GM23338 (cell line): ENCODE measurements around the gene KLLN. TPM values are rescaled to one million over a fixed set of nuclear protein-coding genes. Genes with fewer than 3 reads are reported as not detected.

Experiments
- ATAC-seq: fragments of 200-7000 bp; cut with Tn5 transposase; 3 replicates; pipeline ENCODE4 v1.9.1; 2020
- DNase-seq: peaks from one replicate; pipeline ENCODE4 v3.0.0-alpha.2; 2015; ENCODE audit warnings: low spot score
- H2AFZ ChIP-seq: fragments of 200-600 bp; sonication (generic); 2 replicates; pipeline ENCODE4 v1.8.0; 2016; ENCODE audit warnings: antibody characterized with exemption, mild to moderate bottlenecking, moderate library complexity
- H3F3A ChIP-seq: fragments of 200-600 bp; sonication (generic); replicated peaks from 2 replicates; pipeline ENCODE4 v1.8.0; 2017; ENCODE audit warnings: antibody characterized with exemption, mixed run types, low read depth
- H3K27ac ChIP-seq: fragments of 200-600 bp; sonication (generic); 2 replicates; pipeline ENCODE4 v1.6.1; 2016; ENCODE audit warnings: low read depth
- H3K27me3 ChIP-seq: fragments of 200-600 bp; sonication (generic); 2 replicates; pipeline ENCODE4 v1.8.0; 2016; ENCODE audit warnings: mild to moderate bottlenecking, mixed run types, moderate library complexity; ENCODE audit not compliant: insufficient read depth
- H3K36me3 ChIP-seq: fragments of 200-600 bp; sonication (generic); 2 replicates; pipeline ENCODE4 v1.8.0; 2016; ENCODE audit warnings: mild to moderate bottlenecking; ENCODE audit not compliant: insufficient read depth
- H3K4me1 ChIP-seq: fragments of 200-600 bp; sonication (generic); 2 replicates; pipeline ENCODE4 v1.8.0; 2016; ENCODE audit warnings: mild to moderate bottlenecking, moderate library complexity; ENCODE audit not compliant: insufficient read depth
- H3K4me2 ChIP-seq: fragments of 200-600 bp; sonication (generic); 2 replicates; pipeline ENCODE4 v1.7.1; 2017; ENCODE audit warnings: mixed run types
- H3K4me3 ChIP-seq: fragments of 200-600 bp; sonication (generic); 2 replicates; pipeline ENCODE4 v1.6.1; 2016; ENCODE audit warnings: mixed run types
- H3K79me2 ChIP-seq: fragments of 200-600 bp; sonication (generic); replicated peaks from 2 replicates; pipeline ENCODE4 v1.8.0; 2017; ENCODE audit warnings: mild to moderate bottlenecking; ENCODE audit not compliant: insufficient read depth
- H3K9me2 ChIP-seq: fragments of 200-600 bp; sonication (generic); 2 replicates; pipeline ENCODE4 v1.8.0; 2017; ENCODE audit not compliant: insufficient read depth
- H4K20me1 ChIP-seq: fragments of 200-600 bp; sonication (generic); replicated peaks from 2 replicates; pipeline ENCODE4 v1.8.0; 2017; ENCODE audit warnings: mild to moderate bottlenecking; ENCODE audit not compliant: insufficient read depth
- H3K27ac Mint-ChIP-seq: 2 replicates; pipeline ENCODE4 v1.8.0; 2020; ENCODE audit warnings: inconsistent platforms, mild to moderate bottlenecking, moderate library complexity, mixed read lengths
- H3K27me3 Mint-ChIP-seq: 3 replicates; pipeline ENCODE4 v1.8.0; 2022; ENCODE audit warnings: low read depth, mild to moderate bottlenecking, moderate library complexity, mixed read lengths, inconsistent platforms; ENCODE audit not compliant: insufficient read depth, poor library complexity
- H3K36me3 Mint-ChIP-seq: 3 replicates; pipeline ENCODE4 v1.8.0; 2021; ENCODE audit warnings: low read depth, mild to moderate bottlenecking, inconsistent platforms, moderate library complexity, mixed read lengths
- H3K4me1 Mint-ChIP-seq: 3 replicates; pipeline ENCODE4 v1.8.0; 2020; ENCODE audit warnings: mild to moderate bottlenecking, inconsistent platforms, mixed read lengths
- H3K4me3 Mint-ChIP-seq: 3 replicates; pipeline ENCODE4 v1.8.0; 2021; ENCODE audit warnings: moderate library complexity, mild to moderate bottlenecking, inconsistent platforms, mixed read lengths
- H3K9me3 Mint-ChIP-seq: 3 replicates; pipeline ENCODE4 v1.8.0; 2020; ENCODE audit warnings: moderate library complexity, mild to moderate bottlenecking, inconsistent platforms, mixed read lengths
- EZH2 ChIP-seq: fragments of 200-600 bp; sonication (generic); IDR thresholded peaks from one replicate; pipeline ENCODE4 v1.8.0; 2017; ENCODE audit warnings: antibody characterized with exemption, mild to moderate bottlenecking, low read depth; ENCODE audit not compliant: unreplicated experiment
- EZH2phosphoT487 ChIP-seq: fragments of 200-600 bp; sonication (generic); IDR thresholded peaks from one replicate; pipeline ENCODE4 v1.8.1; 2018; ENCODE audit warnings: antibody characterized with exemption; ENCODE audit not compliant: unreplicated experiment
- NANOG ChIP-seq: IDR thresholded peaks from 2 replicates; pipeline ENCODE4 v1.6.1; 2016; ENCODE audit warnings: antibody characterized with exemption, borderline replicate concordance
- ZNF114 ChIP-seq: fragments of 250-450 bp; sonication (Bioruptor Pico); IDR thresholded peaks from 2 replicates; pipeline ENCODE4 v1.5.0; 2020; ENCODE audit warnings: mild to moderate bottlenecking, moderate library complexity
- ZNF331 ChIP-seq: fragments of 250-450 bp; sonication (Bioruptor Pico); IDR thresholded peaks from 2 replicates; pipeline ENCODE4 v1.5.0; 2020; ENCODE audit warnings: low read depth, mild to moderate bottlenecking, moderate library complexity
- polyA plus RNA-seq: library from polyadenylated mRNA; unstranded; fragments of >200 nt; fragmentation: Nextera tagmentation; extraction: Ambion mirVana; gene quantifications from 2 replicates; pipeline ENCODE4 v1.2.1, GENCODE V29; 2016
- total RNA-seq: library from RNA; depleted of rRNA; stranded (reverse); fragments of >200 nt; shearing (Covaris generic); gene quantifications from 2 replicates; pipeline ENCODE4 v1.2.3, GENCODE V29; 2014
- TF ChIP-seq, protein P1 (sequence below): IDR thresholded peaks from one replicate; pipeline ENCODE4 v1.6.1; 2018; ENCODE audit warnings: antibody characterized with exemption; ENCODE audit not compliant: unreplicated experiment
- TF ChIP-seq, protein P2 (sequence below): fragments of 250-450 bp; sonication (Bioruptor Pico); IDR thresholded peaks from 2 replicates; pipeline ENCODE4 v1.5.0; 2020; ENCODE audit warnings: mild to moderate bottlenecking, moderate library complexity

Gene KLLN
- total and polyA plus RNA-seq, 2 experiments from 2014 or later, result 0.24 to 0.29 TPM

DNA sequence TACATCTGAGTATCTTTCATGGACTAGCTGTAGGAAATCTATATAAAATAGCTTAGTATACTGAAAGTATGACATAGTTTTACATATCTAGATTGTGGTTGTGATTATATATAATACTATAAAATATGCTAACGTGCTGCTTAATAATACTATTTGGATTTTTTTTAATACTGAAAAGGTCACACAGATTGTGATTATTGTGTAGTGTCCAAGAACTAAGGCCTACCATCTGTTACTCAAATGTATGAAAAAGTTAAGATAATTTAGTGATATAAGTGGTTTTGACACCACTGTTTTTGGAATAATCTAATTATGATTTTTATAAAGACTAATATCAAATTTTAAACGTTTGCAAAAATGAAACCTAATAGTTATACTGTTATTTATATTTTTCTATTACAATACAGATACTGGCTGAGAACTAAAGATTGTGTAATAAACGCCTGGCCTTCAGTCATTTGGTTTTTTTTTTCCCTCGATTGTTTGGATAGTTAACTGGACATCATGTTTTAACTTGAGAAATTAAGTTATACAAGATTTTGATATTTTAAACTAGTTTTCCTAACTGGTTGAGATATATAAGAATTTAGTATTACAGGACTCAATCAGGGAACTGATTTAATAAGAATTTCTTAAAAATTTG, 12.7 kb upstream of the KLLN start (continued):
- TF ChIP-seq, protein P1, sequence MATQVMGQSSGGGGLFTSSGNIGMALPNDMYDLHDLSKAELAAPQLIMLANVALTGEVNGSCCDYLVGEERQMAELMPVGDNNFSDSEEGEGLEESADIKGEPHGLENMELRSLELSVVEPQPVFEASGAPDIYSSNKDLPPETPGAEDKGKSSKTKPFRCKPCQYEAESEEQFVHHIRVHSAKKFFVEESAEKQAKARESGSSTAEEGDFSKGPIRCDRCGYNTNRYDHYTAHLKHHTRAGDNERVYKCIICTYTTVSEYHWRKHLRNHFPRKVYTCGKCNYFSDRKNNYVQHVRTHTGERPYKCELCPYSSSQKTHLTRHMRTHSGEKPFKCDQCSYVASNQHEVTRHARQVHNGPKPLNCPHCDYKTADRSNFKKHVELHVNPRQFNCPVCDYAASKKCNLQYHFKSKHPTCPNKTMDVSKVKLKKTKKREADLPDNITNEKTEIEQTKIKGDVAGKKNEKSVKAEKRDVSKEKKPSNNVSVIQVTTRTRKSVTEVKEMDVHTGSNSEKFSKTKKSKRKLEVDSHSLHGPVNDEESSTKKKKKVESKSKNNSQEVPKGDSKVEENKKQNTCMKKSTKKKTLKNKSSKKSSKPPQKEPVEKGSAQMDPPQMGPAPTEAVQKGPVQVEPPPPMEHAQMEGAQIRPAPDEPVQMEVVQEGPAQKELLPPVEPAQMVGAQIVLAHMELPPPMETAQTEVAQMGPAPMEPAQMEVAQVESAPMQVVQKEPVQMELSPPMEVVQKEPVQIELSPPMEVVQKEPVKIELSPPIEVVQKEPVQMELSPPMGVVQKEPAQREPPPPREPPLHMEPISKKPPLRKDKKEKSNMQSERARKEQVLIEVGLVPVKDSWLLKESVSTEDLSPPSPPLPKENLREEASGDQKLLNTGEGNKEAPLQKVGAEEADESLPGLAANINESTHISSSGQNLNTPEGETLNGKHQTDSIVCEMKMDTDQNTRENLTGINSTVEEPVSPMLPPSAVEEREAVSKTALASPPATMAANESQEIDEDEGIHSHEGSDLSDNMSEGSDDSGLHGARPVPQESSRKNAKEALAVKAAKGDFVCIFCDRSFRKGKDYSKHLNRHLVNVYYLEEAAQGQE, result no peak

DNA sequence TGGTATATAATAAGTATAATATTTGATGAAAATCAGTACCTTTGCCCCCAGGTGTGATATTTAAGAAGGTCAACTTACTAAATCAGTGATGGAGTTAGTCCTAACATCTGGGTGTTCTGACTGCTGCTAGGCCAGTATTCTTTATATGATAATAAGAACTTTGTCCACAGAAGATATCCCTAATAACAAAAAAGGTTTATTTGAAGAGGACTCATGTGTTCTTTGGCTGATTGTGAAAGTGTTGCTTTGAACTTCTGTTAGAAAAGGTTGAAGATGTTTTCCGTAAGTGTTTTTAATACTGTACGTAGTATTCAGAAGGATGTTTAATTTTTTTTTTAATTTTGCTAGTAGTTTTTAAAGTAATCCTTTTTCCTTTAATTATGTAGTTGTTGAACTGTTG, 10.3 kb upstream of the KLLN start:
- H2AFZ ChIP-seq, result no peak overlapping the region
- H3K9me2 ChIP-seq, result no peaks in the 10 kb centered on the region
- Mint-ChIP-seq H3K4me1 (peaks cover 17% of the 10 kb centered on the region; the same call in 2 of the 3 replicates), H3K27me3 (no peaks in the 10 kb centered on the region), H3K36me3 (peaks cover 4% of the 10 kb centered on the region; the same call in 1 of the 3 replicates), H3K27ac (no peak overlapping the region), H3K4me3 (no peak overlapping the region), H3K9me3 (no peaks in the 10 kb centered on the region; the same call in 2 of the 3 replicates)
- H3K36me3 ChIP-seq, result no peaks in the 10 kb centered on the region
- no peak overlapping the region for H3K27ac ChIP-seq
- peaks cover 99% of the 10 kb centered on the region for H3K79me2 ChIP-seq
- no peak for ATAC-seq
- H3K4me3 ChIP-seq, result no peak overlapping the region
- no peak for TF ChIP-seq NANOG
- TF ChIP-seq EZH2phosphoT487, result no peak
- no peaks in the 10 kb centered on the region for H3F3A ChIP-seq
- no peaks in the 10 kb centered on the region for H3K27me3 ChIP-seq
- H3K4me2 ChIP-seq, result no peak overlapping the region
- DNase-seq, result no peak
- H4K20me1 ChIP-seq, result peaks cover 9% of the 10 kb centered on the region
- peaks cover 21% of the 10 kb centered on the region; the same call in 1 of the 2 replicates for H3K4me1 ChIP-seq

DNA sequence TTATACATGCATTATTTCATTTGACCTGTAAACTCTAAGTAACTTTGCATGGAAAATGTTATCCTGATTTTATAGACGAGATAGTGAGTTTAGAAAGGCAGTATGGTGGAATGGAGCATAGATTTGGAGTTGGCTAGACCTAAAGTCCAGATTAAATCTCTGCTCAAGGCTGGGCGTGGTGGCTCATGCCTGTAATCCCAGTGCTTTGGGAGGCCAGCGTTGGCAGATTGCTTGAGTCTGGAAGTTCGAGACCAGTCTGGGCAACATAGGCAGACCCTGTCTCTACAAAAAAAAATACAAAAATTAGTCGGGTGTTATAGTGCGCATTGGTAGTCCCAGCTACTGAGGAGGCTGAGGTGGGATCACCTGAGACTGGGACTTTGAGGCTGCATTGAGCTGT, 9.5 kb upstream of the KLLN start:
- H3K36me3 ChIP-seq, result no peaks in the 10 kb centered on the region
- no peak overlapping the region for H3K27ac ChIP-seq
- H3K27ac Mint-ChIP-seq, result no peak overlapping the region; the same call in 1 of the 2 replicates
- H4K20me1 ChIP-seq, result 0 out of 2 replicates have a peak, but pooled peaks cover 3% of the 10 kb centered on the region
- no peak overlapping the region for H3K4me3 ChIP-seq
- H3K27me3 ChIP-seq, result no peaks in the 10 kb centered on the region
- peaks cover 100% of the 10 kb centered on the region for H3K79me2 ChIP-seq
- no peaks in the 10 kb centered on the region for H3F3A ChIP-seq
- peaks cover 17% of the 10 kb centered on the region for H3K4me1 ChIP-seq
- H3K36me3 Mint-ChIP-seq, result 0 out of 3 replicates have a peak, but pooled peaks cover 6% of the 10 kb centered on the region
- DNase-seq, result no peak
- ATAC-seq, result no peak; the same call in 1 of the 3 replicates
- peaks cover 20% of the 10 kb centered on the region; the same call in 2 of the 3 replicates for H3K4me1 Mint-ChIP-seq
- H3K4me3 Mint-ChIP-seq, result no peak overlapping the region
- no peak overlapping the region for H2AFZ ChIP-seq
- H3K9me3 Mint-ChIP-seq, result no peaks in the 10 kb centered on the region; the same call in 2 of the 3 replicates
- no peak overlapping the region for H3K4me2 ChIP-seq
- H3K27me3 Mint-ChIP-seq, result no peaks in the 10 kb centered on the region
- no peaks in the 10 kb centered on the region for H3K9me2 ChIP-seq
- TF ChIP-seq EZH2phosphoT487, result no peak
- TF ChIP-seq, protein P2, sequence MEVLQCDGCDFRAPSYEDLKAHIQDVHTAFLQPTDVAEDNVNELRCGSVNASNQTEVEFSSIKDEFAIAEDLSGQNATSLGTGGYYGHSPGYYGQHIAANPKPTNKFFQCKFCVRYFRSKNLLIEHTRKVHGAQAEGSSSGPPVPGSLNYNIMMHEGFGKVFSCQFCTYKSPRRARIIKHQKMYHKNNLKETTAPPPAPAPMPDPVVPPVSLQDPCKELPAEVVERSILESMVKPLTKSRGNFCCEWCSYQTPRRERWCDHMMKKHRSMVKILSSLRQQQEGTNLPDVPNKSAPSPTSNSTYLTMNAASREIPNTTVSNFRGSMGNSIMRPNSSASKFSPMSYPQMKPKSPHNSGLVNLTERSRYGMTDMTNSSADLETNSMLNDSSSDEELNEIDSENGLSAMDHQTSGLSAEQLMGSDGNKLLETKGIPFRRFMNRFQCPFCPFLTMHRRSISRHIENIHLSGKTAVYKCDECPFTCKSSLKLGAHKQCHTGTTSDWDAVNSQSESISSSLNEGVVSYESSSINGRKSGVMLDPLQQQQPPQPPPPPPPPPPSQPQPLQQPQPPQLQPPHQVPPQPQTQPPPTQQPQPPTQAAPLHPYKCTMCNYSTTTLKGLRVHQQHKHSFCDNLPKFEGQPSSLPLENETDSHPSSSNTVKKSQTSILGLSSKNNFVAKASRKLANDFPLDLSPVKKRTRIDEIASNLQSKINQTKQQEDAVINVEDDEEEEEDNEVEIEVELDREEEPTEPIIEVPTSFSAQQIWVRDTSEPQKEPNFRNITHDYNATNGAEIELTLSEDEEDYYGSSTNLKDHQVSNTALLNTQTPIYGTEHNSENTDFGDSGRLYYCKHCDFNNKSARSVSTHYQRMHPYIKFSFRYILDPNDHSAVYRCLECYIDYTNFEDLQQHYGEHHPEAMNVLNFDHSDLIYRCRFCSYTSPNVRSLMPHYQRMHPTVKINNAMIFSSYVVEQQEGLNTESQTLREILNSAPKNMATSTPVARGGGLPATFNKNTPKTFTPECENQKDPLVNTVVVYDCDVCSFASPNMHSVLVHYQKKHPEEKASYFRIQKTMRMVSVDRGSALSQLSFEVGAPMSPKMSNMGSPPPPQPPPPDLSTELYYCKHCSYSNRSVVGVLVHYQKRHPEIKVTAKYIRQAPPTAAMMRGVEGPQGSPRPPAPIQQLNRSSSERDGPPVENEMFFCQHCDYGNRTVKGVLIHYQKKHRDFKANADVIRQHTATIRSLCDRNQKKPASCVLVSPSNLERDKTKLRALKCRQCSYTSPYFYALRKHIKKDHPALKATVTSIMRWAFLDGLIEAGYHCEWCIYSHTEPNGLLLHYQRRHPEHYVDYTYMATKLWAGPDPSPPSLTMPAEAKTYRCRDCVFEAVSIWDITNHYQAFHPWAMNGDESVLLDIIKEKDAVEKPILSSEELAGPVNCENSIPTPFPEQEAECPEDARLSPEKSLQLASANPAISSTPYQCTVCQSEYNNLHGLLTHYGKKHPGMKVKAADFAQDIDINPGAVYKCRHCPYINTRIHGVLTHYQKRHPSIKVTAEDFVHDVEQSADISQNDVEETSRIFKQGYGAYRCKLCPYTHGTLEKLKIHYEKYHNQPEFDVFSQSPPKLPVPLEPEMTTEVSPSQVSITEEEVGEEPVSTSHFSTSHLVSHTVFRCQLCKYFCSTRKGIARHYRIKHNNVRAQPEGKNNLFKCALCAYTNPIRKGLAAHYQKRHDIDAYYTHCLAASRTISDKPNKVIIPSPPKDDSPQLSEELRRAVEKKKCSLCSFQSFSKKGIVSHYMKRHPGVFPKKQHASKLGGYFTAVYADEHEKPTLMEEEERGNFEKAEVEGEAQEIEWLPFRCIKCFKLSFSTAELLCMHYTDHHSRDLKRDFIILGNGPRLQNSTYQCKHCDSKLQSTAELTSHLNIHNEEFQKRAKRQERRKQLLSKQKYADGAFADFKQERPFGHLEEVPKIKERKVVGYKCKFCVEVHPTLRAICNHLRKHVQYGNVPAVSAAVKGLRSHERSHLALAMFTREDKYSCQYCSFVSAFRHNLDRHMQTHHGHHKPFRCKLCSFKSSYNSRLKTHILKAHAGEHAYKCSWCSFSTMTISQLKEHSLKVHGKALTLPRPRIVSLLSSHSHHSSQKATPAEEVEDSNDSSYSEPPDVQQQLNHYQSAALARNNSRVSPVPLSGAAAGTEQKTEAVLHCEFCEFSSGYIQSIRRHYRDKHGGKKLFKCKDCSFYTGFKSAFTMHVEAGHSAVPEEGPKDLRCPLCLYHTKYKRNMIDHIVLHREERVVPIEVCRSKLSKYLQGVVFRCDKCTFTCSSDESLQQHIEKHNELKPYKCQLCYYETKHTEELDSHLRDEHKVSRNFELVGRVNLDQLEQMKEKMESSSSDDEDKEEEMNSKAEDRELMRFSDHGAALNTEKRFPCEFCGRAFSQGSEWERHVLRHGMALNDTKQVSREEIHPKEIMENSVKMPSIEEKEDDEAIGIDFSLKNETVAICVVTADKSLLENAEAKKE, result no peak
- no peak for TF ChIP-seq ZNF114 (CRISPR knock-in tag)
- TF ChIP-seq EZH2, result no peak
- TF ChIP-seq ZNF331 (CRISPR knock-in tag), result no peak
- no peak for TF ChIP-seq NANOG
